RKO (cell line): Measurements from ENCODE around the gene AFP.

ENCODE experiments used
- DNase-seq: peaks from one replicate; pipeline ENCODE4 v3.0.0-alpha.2; 2016; ENCODE audit warnings: low spot score

AFP gene

DNA sequence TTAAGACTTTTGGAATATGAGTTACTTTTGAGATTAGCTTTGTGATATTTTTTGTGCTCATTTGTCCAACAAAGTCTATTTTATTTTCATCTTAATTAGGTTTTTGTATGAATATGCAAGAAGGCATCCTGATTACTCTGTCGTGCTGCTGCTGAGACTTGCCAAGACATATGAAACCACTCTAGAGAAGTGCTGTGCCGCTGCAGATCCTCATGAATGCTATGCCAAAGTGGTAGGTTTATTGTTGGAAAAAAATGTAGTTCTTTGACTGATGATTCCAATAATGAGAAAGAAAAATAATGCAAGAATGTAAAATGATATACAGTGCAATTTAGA lies 21.1 kb upstream of the AFP start:
- DNase-seq: no peak

DNA sequence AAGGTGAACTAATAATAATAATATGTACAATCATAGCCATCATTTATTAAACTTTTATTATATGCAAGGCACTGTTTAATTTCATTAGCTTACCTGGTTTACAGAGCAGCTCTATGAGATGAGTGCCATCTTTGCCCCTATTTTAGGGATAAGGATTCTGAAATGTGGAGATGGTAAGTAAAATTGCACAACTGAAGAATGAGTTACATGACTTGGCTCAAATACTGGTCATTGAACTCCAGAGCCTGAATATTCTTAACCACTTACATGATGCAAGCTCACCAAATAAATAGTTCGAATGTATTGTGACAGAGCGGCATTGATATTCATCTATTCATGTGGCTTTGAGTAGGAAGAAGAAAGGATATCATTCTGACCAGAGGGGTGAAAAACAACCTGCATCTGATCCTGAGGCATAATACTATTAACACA lies 20.2 kb upstream of the AFP start:
- DNase-seq: no peak

DNA sequence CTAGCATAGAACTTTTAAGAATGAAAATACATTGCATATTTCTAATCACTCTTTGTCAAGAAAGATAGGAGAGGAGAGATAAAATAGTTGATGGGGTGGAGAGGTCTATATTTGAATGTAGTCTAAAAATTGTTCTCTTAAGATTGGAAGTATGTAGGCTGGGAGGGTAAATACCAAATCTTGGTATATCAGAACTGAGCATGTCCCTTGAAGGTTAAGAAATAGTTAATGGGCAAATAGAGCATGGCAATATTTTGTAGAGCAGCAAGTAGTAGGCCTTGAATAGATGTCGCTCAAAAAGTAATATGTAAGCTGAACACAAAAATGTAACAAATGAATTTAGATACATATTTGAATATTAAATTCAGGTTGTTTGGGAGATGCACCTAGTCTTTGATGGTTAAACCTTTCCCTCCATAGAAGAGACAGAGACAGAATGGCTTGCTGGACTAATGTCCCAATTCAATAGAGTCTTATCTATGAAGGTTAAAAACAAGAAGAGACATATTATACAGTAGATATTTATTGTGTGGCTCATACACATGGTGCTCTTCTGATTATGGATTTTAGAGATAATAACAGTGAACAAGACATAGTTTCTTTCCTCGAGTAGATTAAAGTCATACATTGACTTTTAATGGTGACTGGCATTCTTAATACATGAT lies 19.5 kb upstream of the AFP start:
- no peak for DNase-seq

DNA sequence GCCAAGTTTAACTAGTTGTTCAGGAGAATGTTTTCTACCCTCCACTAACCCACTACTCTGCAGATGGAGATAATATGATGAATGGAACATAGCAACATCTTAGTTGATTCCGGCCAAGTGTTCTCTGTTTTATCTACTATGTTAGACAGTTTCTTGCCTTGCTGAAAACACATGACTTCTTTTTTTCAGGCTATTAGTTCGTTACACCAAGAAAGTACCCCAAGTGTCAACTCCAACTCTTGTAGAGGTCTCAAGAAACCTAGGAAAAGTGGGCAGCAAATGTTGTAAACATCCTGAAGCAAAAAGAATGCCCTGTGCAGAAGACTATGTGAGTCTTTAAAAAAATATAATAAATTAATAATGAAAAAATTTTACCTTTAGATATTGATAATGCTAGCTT lies 18.7 kb upstream of the AFP start:
- no peak for DNase-seq

DNA sequence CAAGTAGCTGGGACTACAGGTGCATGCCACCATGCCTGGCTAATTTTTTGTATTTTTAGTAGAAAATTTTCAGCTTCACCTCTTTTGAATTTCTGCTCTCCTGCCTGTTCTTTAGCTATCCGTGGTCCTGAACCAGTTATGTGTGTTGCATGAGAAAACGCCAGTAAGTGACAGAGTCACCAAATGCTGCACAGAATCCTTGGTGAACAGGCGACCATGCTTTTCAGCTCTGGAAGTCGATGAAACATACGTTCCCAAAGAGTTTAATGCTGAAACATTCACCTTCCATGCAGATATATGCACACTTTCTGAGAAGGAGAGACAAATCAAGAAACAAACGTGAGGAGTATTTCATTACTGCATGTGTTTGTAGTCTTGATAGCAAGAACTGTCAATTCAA lies 18.0 kb upstream of the AFP start:
- no peak for DNase-seq

DNA sequence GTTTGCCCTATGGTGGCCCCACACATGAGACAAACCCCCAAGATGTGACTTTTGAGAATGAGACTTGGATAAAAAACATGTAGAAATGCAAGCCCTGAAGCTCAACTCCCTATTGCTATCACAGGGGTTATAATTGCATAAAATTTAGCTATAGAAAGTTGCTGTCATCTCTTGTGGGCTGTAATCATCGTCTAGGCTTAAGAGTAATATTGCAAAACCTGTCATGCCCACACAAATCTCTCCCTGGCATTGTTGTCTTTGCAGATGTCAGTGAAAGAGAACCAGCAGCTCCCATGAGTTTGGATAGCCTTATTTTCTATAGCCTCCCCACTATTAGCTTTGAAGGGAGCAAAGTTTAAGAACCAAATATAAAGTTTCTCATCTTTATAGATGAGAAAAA lies 17.3 kb upstream of the AFP start:
- no peak for DNase-seq

DNA sequence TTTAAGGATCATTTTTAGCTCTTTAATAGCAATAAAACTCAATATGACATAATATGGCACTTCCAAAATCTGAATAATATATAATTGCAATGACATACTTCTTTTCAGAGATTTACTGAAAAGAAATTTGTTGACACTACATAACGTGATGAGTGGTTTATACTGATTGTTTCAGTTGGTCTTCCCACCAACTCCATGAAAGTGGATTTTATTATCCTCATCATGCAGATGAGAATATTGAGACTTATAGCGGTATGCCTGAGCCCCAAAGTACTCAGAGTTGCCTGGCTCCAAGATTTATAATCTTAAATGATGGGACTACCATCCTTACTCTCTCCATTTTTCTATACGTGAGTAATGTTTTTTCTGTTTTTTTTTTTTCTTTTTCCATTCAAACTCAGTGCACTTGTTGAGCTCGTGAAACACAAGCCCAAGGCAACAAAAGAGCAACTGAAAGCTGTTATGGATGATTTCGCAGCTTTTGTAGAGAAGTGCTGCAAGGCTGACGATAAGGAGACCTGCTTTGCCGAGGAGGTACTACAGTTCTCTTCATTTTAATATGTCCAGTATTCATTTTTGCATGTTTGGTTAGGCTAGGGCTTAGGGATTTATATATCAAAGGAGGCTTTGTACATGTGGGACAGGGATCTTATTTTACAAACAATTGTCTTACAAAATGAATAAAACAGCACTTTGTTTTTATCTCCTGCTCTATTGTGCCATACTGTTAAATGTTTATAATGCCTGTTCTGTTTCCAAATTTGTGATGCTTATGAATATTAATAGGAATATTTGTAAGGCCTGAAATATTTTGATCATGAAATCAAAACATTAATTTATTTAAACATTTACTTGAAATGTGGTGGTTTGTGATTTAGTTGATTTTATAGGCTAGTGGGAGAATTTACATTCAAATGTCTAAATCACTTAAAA lies 16.6 kb upstream of the AFP start:
- no peak for DNase-seq

DNA sequence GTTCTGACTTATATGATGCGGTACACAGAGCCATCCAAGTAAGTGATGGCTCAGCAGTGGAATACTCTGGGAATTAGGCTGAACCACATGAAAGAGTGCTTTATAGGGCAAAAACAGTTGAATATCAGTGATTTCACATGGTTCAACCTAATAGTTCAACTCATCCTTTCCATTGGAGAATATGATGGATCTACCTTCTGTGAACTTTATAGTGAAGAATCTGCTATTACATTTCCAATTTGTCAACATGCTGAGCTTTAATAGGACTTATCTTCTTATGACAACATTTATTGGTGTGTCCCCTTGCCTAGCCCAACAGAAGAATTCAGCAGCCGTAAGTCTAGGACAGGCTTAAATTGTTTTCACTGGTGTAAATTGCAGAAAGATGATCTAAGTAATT lies 15.4 kb upstream of the AFP start:
- DNase-seq: no peak

DNA sequence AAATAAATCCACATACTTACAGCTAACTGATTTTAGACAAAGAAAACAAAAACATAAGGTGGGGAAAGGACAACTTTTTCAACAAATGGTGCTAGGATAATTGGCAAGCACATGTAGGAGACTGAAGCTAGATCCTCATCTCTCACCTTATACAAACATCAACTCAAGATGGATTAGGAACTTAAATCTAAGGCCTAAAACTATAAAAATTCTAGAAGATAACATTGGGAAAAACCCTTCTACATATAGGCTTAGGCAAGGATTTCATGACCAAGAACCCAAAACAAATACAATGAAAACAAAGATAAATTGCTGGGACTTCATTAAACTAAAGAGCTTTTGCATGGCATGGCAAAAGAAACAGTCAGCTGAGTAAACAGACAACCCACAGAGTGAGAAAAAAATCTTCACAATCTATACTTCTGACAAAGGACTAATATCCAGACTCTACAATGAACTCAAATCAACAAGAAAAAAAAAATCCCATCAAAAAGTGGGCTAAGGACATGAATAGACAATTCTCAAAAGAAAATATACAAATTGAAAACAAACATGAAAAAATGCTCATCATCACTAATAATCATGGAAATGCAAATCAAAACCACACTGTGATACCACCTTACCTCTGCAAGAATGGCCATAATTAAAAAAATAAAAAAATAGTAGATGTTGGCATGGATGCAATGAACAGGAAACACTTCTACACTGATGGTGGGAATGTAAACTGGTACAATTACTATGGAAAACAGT lies 14.1 kb upstream of the AFP start:
- DNase-seq: no peak

DNA sequence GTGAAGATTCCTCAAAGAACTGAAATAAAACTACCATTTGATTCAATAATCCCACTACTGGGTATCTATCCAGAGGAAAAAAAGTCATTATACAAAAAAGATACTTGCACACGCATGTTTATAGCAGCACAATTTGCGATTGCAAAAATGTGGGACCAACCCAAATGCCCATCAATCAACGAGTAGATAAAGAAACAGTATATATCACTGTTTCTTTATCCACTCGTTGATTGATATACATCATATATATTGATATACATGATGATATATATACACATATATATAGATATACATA lies 13.6 kb upstream of the AFP start:
- no peak for DNase-seq

DNA sequence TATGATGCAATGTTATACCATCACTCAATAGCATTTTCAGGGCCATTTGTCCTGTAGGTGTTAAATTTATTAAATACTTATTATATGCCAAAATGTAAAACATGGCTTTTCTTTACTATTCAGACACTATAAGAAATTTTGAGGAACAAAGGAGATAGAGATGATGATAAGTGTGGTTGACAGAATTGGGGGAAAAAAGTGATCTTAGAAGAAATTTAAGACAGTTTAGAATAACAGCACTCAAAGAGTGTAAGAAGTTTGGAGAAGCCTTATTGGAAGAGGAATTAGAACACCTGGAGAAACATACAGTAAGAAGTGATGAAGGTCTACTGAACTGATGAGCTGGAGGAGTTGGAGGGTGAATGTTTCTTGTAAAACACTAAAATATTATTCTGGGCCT lies 12.8 kb upstream of the AFP start:
- DNase-seq: no peak

DNA sequence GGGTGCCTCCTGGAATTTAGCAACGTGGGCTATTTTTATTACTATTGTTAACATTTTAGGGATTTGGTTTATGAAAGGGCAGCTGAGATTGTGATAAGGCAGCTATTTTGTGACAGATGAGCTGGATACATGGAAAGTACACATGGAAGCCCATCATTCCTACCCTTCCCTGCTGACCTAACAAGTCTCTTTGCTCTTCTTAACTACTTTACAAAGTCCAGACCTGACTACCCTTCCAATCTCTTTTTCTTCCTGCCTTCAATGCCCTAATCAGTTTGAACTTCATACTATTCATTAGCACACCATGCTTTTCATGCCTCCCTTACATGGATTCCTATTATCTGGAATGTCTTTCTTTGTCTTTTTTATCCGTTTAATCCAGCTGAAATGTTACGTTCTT lies 9.4 kb upstream of the AFP start:
- DNase-seq: no peak

DNA sequence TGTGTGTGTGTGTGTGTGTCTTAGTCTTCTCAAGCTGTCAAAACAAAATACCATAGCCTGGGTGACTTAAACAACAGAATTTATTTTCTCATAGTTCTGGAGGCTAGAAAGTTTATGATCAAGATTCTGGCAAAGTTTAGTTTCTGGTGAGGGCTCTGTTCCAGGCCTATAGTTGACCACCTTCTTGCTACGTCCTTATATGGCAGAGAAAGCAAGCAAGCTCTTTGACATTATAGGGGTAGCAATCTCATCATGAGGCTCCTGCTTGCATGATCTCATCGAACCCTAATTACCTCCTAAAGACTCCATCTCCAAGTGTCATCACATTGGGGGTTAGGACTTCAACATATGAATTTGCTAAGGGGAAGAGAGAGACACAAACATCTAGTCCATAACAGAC lies 6.9 kb upstream of the AFP start:
- DNase-seq: no peak

DNA sequence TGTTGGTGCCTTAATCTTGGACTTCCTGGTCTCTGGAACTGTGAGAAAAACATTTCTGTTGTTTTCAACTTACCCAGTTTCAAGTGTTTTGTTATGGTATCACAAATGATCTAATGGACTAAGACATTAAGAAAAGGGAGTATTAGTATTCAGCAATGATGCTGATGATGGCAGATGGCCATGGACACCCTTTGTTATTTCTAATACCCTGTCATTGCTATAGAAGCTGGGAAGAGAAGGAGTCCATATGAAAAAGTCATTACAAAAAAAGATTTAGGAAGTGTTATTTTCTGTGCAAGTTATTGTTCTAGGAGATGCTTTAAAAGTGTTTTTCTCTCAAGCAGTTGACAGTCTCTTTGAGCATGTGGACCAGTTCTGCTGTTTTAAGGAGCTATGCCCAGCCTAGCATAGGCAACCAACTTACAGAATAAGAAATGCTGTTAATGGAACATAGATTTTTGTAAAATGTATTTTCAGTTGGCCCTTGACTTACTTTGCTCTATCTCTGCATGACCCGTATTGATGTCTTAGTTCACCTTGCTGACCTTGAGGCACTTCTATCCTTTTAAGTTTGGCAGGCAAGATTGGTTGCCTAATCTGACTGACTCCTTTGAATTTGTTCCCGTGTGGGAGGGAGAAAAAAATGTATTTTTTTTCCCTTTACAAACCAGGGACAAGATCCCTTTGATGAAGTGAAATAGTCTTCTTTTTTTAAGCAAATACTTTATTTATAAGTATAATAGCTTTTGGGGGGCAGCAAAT lies 6.0 kb upstream of the AFP start:
- no peak for DNase-seq

DNA sequence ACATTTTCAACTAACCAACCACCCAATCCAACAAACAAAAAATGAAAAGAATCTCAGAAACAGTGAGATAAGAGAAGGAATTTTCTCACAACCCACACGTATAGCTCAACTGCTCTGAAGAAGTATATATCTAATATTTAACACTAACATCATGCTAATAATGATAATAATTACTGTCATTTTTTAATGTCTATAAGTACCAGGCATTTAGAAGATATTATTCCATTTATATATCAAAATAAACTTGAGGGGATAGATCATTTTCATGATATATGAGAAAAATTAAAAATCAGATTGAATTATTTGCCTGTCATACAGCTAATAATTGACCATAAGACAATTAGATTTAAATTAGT lies 4.2 kb upstream of the AFP start:
- no peak for DNase-seq

DNA sequence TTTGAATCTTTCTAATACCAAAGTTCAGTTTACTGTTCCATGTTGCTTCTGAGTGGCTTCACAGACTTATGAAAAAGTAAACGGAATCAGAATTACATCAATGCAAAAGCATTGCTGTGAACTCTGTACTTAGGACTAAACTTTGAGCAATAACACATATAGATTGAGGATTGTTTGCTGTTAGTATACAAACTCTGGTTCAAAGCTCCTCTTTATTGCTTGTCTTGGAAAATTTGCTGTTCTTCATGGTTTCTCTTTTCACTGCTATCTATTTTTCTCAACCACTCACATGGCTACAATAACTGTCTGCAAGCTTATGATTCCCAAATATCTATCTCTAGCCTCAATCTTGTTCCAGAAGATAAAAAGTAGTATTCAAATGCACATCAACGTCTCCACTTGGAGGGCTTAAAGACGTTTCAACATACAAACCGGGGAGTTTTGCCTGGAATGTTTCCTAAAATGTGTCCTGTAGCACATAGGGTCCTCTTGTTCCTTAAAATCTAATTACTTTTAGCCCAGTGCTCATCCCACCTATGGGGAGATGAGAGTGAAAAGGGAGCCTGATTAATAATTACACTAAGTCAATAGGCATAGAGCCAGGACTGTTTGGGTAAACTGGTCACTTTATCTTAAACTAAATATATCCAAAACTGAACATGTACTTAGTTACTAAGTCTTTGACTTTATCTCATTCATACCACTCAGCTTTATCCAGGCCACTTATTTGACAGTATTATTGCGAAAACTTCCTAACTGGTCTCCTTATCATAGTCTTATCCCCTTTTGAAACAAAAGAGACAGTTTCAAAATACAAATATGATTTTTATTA lies 3.6 kb upstream of the AFP start:
- no peak for DNase-seq

DNA sequence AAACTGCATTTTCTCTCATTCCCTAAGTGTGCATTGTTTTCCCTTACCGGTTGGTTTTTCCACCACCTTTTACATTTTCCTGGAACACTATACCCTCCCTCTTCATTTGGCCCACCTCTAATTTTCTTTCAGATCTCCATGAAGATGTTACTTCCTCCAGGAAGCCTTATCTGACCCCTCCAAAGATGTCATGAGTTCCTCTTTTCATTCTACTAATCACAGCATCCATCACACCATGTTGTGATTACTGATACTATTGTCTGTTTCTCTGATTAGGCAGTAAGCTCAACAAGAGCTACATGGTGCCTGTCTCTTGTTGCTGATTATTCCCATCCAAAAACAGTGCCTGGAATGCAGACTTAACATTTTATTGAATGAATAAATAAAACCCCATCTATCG lies 2.9 kb upstream of the AFP start:
- DNase-seq: no peak

DNA sequence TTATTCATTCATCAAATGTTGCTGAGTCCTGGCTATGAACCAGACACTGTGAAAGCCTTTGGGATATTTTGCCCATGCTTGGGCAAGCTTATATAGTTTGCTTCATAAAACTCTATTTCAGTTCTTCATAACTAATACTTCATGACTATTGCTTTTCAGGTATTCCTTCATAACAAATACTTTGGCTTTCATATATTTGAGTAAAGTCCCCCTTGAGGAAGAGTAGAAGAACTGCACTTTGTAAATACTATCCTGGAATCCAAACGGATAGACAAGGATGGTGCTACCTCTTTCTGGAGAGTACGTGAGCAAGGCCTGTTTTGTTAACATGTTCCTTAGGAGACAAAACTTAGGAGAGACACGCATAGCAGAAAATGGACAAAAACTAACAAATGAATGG lies 1.7 kb upstream of the AFP start:
- peak; percentile 67 for DNase-seq

DNA sequence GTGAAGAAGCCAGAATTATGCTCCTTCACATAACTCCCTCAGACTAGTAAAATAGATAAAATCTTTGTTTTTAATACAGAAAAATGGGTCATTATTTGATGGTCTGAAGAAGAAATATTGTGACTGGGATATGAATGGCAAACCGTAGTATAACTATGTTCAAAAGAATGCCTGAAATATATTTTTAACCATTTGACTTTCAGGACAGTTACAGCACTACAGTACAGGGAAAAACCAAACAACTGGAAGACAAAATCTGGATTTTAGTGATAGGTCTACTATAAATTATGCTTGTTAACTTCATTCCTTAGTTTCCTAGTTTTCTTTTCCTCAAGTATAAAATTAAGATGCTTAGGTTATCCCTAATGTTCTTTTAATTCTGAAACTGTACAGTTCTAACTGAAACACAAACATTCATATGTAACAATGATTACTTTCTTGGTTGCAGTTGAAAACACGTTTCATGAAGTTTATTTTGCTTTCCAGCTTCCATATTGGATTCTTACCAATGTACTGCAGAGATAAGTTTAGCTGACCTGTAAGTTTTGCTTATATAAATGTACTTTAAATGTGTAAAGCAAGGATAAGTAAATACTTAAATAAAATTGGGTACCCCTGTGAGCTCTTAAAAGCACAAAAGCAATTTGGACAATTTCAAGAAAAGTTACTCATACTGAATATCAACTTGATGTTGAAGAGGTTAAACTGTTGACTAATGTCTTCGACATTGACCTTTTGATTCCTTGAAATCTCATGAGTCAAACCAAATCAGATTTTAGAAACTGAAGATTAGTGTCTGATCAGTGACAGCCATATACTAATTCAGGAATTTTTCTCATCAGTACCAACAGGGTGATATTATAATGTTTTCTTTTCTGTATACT lies 895 bp downstream of the AFP start:
- no peak for DNase-seq

DNA sequence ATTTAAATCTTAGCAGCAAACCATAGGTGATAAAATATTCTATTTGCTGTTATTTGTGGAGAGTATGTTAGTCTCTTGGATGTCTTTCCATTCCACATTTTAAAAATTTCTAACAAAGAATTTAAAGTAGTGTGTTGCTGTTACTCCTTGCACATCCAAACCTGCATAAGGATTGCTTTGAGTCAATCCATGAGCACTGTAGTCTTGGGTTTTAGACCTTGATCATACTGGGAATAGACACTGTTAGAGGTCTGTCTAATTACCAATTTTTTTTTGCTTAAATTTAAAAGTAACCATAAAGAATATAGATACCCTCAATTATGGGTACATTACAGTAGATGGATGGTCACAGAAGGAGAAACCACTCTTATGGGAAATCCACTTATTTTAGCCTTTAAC lies 1.5 kb downstream of the AFP start:
- no peak for DNase-seq

DNA sequence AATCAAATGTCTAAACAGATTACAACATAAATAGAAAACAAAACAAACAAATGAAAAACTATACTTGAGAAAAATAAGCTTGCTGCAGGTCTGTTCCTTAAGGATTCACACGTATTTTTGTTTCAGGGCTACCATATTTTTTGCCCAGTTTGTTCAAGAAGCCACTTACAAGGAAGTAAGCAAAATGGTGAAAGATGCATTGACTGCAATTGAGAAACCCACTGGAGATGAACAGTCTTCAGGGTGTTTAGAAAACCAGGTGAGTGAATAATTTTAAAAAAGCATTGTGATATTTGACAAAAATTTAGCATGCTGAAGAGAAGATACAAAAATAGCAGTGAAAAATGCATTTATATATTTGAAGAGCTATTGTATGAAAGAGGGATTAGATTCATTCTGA lies 2.0 kb downstream of the AFP start:
- DNase-seq: no peak
